ENCODE results near the gene COPZ1. TPM values are rescaled to one million over a fixed set of nuclear protein-coding genes. Genes with fewer than 3 reads are reported as not detected.

Gene COPZ1
- total RNA-seq, 1 experiment from 2014 or later = 104 TPM

GRCh38 chr12:54298904-54299303 lies 26.0 kb upstream of the COPZ1 start:
- Mint-ChIP-seq H3K4me1 (peaks cover 46 to 57% of the 10 kb centered on the region in 2 experiments), H3K27ac (no peak overlapping the region), H3K27me3 (ENCODE audit: low read depth) (peaks cover 30% of the 10 kb centered on the region), H3K36me3 (ENCODE audit: insufficient read depth in 1 of 3, low read depth in 3 of 3) (no peaks in the 10 kb centered on the region), H3K4me3 (no peak overlapping the region), H3K9me3 (no peaks in the 10 kb centered on the region)
- no CpG with 5 or more reads among the region's 5 CpGs for WGBS (ENCODE audit: extremely low coverage, insufficient read length, low lambda C conversion rate)
- Histone ChIP-seq H3K4me1 (ENCODE audit: insufficient read depth, low read length) (peaks cover 9% of the 10 kb centered on the region; the same call in 1 of the 2 replicates), H3K79me1 (ENCODE audit: insufficient read depth, low read depth, low read length, poor library complexity, severe bottlenecking) (no peaks in the 10 kb centered on the region), H3K23ac (ENCODE audit: insufficient read length, low read depth, low read length) (no peak overlapping the region), H3K14ac (ENCODE audit: insufficient read depth, low read length) (no peak overlapping the region), H3K4ac (ENCODE audit: low read depth, low read length) (no peak overlapping the region), H3K79me2 (ENCODE audit: insufficient read depth, low read length) (no peaks in the 10 kb centered on the region), H3K27ac (ENCODE audit: insufficient read length, low read depth, low read length) (no peak overlapping the region), H2BK12ac (ENCODE audit: insufficient read length, low read depth, low read length) (no peak overlapping the region), H4K91ac (ENCODE audit: insufficient read length, low read depth, low read length) (no peak overlapping the region), H3K4me2 (ENCODE audit: insufficient read depth, insufficient read length, low read length) (no peak overlapping the region), H2AK5ac (ENCODE audit: insufficient read length, low read length) (no peak overlapping the region), H3T11ph (ENCODE audit: low read length) (no peak overlapping the region), H2BK5ac (ENCODE audit: insufficient read length, low read length) (no peak overlapping the region), H2BK15ac (ENCODE audit: low read depth, low read length) (no peak overlapping the region), H4K8ac (replicated peaks; ENCODE audit: insufficient read length, low read depth, low read length) (no peak overlapping the region), H3K27me3 (ENCODE audit: insufficient read depth, low read length) (peaks cover 7% of the 10 kb centered on the region; the same call in 1 of the 2 replicates), H3K56ac (ENCODE audit: insufficient read length, low read depth, low read length) (no peak overlapping the region), H2BK20ac (ENCODE audit: low read depth, low read length, poor library complexity, severe bottlenecking) (no peak overlapping the region), H4K5ac (ENCODE audit: insufficient read length, low read depth, low read length) (no peak overlapping the region), H3K9ac (ENCODE audit: extremely low read depth, insufficient read length, low read length) (no peak overlapping the region), H2BK120ac (ENCODE audit: low read depth, low read length, poor library complexity, severe bottlenecking) (no peak overlapping the region), H3K18ac (ENCODE audit: insufficient read length, low read depth, low read length) (no peak overlapping the region), H4K20me1 (ENCODE audit: control insufficient read depth, insufficient read depth, insufficient read length) (no peaks in the 10 kb centered on the region), H3K23me2 (ENCODE audit: insufficient read length, low read depth, low read length, poor library complexity, severe bottlenecking) (peaks cover 6% of the 10 kb centered on the region), H2AFZ (ENCODE audit: low read length) (no peak overlapping the region), H3K9me3 (ENCODE audit: control insufficient read depth, low read depth, low read length) (no peaks in the 10 kb centered on the region)
- TF ChIP-seq, protein P1, sequence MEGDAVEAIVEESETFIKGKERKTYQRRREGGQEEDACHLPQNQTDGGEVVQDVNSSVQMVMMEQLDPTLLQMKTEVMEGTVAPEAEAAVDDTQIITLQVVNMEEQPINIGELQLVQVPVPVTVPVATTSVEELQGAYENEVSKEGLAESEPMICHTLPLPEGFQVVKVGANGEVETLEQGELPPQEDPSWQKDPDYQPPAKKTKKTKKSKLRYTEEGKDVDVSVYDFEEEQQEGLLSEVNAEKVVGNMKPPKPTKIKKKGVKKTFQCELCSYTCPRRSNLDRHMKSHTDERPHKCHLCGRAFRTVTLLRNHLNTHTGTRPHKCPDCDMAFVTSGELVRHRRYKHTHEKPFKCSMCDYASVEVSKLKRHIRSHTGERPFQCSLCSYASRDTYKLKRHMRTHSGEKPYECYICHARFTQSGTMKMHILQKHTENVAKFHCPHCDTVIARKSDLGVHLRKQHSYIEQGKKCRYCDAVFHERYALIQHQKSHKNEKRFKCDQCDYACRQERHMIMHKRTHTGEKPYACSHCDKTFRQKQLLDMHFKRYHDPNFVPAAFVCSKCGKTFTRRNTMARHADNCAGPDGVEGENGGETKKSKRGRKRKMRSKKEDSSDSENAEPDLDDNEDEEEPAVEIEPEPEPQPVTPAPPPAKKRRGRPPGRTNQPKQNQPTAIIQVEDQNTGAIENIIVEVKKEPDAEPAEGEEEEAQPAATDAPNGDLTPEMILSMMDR (conservative IDR thresholded peaks at IDR 0.05) = no peak
- DNase-seq = no peak

Data from H9 (cell line).